ENCODE results near the gene BACE2.
A peak's percentile ranks its signal among the peaks of the same experiment; 100 is the strongest.
"Not testable (repeated sequence)": the region's sequence is repeated elsewhere in the genome, so short reads cannot be mapped to it uniquely, and the experiment has no call there.

The BACE2 gene

GRCh38 chr21:41217671-41218385, 49.9 kb downstream of the BACE2 start:
- peak; percentile 36 for DNase-seq

DNA sequence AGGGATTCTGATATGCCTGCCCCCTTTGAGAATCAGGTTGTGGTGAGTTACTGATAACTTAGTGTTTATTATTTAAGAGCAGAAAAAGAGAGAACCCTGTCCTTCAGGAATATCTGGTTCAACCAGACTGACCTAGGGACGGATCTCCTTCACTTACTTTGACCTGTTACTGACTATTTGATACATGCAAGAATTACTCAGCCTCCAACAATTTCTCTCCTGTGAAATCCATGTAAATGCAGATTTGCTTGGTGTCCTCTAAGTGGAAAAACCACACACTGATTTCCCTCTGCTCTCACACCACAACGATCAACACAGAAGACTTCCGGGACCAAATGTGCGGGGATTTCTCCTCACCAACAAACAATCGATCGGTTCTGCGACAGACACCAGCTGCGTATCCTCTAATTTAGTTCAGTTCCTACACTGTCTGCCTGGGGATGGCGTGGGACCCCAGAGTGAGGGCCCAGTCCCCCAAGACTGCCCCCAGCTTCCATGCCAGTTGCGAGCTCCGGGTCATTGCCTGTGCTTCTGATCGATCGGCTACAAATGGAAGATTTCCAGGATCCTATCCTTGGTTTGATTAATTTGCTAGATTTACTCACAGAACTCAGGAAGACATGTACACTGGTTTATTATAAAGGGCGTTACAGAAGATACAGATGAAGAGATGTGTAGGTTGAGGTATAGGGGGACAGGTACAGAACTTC, 51.7 kb downstream of the BACE2 start:
- no peak for DNase-seq

- no peak for DNase-seq
Observed at GRCh38 chr21:41220208-41220733, 52.3 kb downstream of the BACE2 start.

DNA sequence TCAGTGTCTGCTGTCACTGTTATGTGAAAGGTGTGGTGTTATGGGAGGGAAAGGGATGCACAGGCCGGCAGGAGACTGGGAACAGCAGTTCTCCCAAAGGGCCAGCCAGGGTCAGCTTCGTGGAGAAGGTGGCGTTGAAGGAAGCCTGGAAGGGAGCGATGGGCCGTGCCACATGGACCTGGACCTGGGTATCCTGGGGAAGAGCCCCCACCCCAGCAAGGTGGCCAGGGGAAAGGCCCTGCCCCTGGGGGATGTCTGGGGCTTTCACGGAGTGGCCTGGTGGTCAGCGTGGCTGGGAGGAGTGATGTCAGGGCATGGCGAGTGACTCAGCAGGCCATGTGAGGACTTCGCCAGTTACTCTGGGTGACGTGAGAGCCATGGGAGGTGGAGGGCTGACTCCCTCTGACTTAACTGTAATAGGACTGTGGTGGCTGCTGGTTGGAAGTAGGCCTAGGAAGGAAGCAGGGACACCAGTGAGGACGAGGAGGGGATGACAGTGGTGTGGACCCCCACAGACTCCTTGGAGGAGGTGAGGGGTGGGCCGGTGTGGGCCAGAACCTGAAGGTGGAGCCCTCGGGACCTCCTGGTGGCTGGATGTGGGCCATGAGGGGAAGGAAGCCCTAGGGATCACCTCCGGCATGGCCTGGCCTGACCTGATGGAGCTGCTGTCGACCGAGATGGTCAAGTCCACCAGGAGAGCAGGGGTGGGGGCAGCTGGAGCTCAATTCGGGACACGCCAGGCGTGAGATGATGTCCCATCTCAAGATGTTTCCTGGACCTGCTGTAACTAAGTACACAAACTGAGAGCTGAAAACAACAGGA, 54.5 kb downstream of the BACE2 start:
- no peak for DNase-seq

DNA sequence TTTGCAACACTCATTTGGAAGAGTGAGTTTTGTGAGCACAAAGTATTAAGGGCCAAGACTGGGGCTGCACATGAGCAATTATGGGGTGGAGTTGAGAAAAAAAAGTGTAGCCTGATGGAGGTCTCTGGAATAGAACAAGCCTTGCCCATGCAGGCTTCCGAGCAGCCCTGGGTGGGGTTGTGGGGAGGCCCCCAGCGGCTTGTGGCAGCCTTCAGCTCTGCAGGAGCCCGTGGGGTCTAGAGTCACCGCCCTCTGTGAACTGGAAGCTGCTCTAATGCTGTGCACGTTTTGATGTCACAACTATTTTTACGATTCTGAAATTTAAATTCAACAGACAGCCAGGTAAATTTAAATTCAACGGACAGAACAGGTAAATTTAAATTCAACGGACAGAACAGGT, 58.9 kb downstream of the BACE2 start:
- no peak for DNase-seq

- DNase-seq, result no peak
Observed at GRCh38 chr21:41227357-41228005, 59.5 kb downstream of the BACE2 start.

DNA sequence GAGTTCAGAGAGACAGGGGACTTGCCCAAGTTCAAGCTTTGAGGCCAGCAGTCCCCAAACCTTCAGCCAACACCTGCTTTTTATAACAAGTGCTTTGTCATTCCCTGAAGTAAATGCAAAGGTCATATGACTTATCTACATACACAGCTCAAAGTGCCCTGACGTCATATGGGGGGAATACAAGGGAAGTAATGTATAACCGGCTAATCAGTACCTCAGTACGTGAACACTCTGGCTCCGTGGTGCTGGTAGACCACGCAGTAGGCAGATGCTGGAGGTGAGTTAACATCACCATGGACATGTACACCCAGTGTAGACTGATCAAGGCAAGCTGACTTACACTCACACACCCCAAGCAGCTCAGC, 60.0 kb downstream of the BACE2 start:
- DNase-seq, result no peak

GRCh38 chr21:41228492-41228891, 60.5 kb downstream of the BACE2 start:
- DNase-seq, result no peak

GRCh38 chr21:41228958-41229357, 61.0 kb downstream of the BACE2 start:
- DNase-seq, result no peak

DNA sequence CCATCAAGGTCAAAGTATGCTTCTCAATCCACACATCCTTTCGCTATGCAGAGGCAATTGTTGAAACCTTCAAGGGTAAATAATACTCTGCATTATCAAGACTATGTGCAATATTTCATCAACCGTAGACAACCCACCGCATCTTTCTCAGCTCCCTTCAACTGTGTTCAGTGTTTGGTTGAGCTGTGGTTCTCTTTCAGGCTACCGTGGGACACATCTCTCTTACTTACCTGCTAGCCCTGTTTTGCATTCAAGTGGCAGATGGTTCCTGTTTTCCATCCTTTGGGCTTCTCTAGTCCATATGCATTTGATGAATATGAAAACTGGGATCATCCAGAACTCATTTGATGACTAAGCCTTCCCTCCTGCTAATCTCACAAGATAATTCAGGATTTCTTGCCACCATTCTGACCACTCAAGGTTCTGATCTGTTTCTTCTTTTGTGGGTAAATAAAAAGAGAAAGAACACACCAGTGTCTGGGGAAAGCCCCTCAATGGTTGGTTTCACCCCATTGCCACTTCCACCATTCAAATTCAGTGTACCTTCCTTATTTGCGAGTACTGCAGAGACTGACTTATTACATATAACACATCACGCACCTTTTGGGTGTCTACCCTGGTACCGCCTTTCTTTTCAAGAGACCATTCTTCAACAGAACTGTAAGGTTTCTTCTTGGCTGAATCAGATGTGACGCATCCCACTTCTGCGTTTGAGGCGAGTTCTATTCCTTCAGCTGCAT, 61.7 kb downstream of the BACE2 start:
- DNase-seq, result no peak

GRCh38 chr21:41230497-41230896, 62.5 kb downstream of the BACE2 start:
- DNase-seq, result no peak

GRCh38 chr21:41231060-41231459, 63.1 kb downstream of the BACE2 start:
- DNase-seq, result no peak

GRCh38 chr21:41232013-41232412, 64.1 kb downstream of the BACE2 start:
- DNase-seq, result no peak

DNA sequence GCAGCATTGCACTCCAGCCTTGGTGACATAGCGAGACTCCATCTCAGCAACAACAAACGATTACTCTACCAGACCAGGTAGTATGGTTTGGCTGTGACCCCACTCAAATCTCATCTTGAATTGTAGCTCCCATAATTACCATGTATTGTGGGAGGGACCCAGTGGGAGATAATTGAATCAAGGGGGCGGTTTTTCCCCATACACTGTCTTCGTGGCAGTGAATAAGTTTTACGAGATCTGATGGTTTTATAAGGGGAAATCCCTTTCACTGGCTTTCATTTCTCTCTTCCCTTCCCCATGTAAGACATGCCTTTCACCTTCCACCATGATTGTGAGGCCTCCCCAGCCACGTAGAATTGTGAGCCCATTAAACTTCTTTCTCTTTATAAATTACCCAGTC, 66.0 kb downstream of the BACE2 start:
- no peak for DNase-seq

GRCh38 chr21:41234569-41234968, 66.6 kb downstream of the BACE2 start:
- no peak for DNase-seq

DNA sequence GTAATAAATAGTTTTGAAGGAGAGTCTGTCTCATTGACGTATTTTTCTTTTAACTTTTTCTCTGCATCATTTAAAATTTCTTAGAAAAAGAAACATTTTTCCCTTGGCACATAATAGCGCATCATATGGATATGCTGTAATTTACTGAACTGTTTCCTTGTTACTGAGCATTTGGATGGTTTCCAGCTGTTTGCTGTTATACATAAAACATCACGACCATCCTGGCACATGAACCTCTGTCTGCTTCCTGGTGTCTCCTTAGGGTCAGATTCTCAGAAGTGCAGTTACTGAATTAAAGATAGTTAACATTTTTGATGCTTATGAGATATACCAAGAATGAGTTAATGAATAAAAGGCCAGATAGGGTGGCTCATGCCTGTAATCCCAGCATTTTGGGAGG, 67.2 kb downstream of the BACE2 start:
- DNase-seq, result no peak

- no peak for DNase-seq
Observed at GRCh38 chr21:41236352-41236973, 68.5 kb downstream of the BACE2 start.

- not testable (repeated sequence) for DNase-seq
Observed at GRCh38 chr21:41238081-41238796, 70.3 kb downstream of the BACE2 start.

DNA sequence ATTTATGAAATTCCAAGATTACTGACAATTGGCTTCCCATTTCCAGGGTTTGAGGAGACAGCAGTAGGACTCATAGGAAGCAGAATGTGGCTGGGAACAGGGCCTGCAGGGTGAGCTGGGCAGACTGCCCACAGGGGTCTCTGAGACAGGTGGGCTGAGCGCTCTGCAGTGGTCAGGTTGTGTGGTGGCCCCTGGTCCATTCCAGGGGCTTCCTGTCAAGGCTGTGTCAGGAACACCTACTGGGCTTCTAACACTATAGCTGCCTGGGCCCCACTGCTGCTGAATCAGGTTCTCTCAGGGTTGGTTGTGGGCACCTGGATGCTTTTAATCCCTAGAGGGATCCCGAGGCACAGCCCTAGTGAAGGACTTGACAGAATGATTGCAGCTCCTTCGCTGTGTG, 72.1 kb downstream of the BACE2 start:
- DNase-seq, result no peak

GRCh38 chr21:41241341-41241740, 73.4 kb downstream of the BACE2 start:
- no peak for DNase-seq

DNA sequence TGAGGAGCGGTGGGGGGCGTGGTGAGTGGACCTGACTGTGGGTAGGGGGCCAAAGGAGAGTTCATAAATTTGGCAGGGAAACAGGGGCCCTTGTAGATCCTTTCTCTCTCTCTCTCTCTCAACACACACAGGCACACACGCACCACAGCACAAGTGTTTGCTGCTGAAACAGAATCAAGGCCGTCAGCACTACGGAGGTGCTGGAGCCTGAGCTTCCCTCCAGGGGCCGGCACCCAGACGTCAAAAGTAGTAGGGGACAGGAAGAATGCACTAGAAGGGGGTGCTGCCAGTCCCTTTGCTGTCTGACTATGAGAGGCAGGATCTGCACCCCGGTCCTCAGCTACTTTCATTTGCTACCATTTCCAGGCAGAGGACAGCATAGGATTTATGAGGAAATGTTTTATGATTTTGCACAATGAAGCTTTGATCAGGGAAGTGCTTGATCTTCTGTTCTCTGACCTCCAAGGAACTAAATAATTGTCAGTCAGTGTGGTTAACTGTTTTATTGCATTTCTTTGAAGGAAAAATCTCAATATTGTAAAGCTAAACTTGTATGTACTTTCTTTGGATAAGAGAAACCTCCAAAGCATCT, 74.4 kb downstream of the BACE2 start:
- no peak for DNase-seq

Data from amniotic stem cell (primary cell).